Stimulated activated naive CD4-positive, alpha-beta T cell treated with Interleukin-2 at 50 U/mL for 16 hours (primary cell): Measurements from ENCODE around the gene GPR68.
"Not testable (repeated sequence)": the region's sequence is repeated elsewhere in the genome, so short reads cannot be mapped to it uniquely, and the experiment has no call there.

ENCODE experiments used
- DNase-seq: peaks from one replicate; lab custom pipeline; 2025; lab: John Stamatoyannopoulos, UW

Gene GPR68

GRCh38 chr14:91272341-91273272 lies 28.1 kb upstream of the GPR68 start:
- no peak for DNase-seq

DNA sequence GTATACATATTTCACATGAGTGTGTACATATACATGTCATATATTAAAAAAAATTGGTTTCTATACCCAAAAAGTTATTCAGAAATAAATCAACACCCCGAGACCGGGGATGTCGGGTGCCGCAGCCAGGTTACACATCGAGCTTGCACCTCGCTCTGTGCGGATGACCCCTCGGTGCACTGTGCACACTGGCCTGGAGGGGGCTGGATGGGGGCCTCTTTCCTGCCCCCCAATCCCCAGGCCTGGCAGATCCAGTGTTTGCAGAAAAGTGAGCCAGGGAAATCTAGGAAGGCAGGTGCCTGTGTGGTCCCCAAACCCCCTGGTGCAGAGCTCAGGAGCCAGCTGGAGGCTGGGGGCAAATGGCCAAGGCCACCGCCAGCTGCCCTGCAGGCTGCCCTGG lies 27.1 kb upstream of the GPR68 start:
- DNase-seq, result no peak

DNA sequence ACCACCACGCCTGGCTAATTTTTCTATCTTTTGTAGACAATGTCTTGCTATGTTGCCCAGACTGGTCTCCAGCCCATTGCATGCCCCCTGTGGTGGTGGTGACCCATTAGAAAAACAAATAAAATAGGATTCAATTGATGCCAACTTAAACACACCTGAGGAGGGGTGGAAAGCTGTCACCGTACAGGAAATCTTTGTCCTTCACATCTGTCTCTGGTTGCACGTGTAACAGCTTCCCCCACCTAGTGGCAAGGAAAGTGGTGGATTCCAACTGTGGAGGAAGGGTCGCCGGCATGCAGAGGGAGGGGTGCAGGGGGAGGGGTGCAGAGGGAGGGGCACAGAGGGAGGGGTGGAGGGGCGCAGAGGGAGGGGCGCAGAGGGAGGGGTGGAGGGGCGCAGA lies 26.1 kb upstream of the GPR68 start:
- no peak for DNase-seq

DNA sequence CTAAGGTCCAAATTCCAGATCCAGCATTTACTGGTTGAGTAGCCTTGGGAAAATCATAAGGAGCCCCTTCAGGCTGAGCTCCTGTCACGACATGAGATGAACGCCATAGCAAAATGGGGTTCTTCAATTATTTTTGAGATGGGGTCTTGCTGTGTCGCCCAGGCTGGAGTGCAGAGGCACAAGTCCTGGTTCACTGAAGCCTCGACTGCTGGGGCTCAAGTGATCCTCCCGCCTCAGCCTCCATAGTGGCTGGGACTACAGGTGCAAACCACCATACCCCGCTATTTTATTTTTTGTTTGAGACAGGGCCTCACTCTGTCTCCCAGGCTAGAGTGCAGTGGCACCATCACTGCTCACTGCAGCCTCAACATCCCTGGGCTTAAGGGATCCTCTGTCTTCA lies 25.7 kb upstream of the GPR68 start:
- no peak for DNase-seq

DNA sequence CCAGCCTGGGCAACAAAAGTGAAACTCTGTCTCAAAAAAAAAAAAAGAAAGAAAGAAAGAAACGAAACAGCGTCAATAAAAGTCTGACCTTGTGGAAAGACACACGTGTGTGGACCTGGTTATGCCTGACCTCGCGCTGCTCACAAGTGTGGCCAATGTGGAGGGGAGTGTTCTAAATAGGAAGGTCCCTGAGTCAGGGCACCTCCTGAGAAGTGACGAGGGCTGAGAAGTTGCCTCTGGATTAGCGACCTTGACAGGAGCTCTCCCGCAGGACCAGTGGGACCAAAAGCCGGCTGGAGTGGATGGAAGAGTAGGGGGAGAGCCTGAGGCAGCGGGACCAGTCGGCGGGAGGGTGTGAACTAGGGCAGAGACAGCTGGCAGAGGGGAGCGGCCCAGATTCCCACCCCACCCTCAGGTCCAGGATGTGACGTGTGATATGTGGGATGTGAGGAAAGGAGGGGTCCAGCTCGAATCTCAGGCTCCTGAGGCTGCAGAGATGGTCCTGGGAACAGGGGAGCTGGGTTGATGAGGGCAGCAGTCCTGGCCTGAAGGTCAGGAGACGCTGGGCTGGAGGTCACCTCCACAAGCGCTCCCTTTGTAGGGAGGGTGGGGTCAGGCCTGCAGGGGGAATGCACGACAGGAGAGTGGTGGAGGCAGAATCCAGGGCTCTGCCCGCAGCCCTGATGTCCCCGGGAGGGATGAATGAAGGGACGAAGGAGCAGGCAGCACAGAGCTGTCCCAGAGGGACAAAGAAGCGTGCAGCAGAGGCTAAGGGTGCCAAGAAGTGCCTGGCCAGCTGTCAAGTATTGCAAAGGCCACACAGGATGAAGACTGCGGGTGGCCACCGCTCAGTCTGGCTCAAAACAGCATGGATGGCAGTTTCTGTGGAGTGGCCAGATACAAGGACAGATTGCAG lies 24.8 kb upstream of the GPR68 start:
- DNase-seq, result no peak

DNA sequence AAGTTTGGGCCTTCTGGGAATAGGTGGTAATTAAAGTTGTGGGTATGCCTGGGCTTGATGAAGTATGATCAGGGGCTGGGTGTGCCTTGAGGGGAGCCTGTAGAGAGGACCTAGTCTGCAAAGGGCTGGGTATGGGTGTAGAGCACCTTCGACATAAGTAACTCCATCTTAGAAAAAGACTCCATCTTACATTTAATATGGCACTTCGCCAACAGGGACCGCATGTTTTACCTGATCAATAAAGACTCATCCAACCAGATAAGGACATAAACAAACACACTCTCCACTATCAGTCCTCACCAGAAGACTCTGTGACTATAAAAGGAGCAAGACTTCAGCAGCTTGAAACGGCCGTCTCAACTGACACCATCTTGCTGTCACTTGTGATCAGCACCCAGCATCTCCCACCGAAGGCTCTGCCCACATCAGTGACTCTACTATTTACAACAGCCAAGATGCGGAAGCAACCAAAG lies 23.5 kb upstream of the GPR68 start:
- no peak for DNase-seq

DNA sequence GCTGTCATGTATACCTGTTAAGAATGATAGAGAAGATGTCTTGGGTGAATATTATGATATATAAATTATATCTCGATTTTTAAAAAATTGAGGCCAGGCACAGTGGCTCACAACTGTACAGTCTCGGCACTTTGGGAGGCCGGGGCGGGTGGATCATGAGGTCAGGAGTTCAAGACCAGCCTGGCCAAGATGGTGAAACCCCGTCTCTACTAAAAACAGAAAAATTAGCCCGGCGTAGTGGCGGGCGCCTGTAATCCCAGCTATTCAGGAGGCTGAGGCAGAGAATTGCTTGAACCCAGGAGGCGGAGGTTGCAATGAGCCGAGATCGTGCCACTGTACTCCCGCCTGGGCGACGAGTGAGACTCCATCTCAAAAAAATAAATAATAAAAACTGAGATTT lies 21.8 kb upstream of the GPR68 start:
- not testable (repeated sequence) for DNase-seq

GRCh38 chr14:91265404-91265803 lies 20.9 kb upstream of the GPR68 start:
- no peak for DNase-seq

- no peak for DNase-seq
Measured at GRCh38 chr14:91264151-91265150, 19.9 kb upstream of the GPR68 start.

DNA sequence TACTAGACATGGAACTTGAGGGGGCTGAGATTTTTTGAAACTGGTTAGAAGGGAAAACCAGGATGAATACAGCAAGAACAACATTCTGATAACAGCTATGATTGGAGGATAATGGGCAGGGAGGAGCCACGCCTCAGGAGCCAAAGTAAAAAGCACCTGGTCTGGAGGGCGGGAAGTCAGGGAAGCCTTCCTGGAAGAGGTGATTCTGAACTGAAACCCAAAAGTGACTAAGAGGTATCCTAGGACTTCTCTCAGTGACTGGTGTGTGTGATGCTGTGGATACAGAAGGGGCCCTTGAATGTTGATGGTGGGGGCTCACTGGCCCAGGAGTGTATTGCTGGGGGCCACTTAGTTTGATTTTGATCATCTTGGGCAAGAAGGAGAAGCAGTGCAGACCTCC lies 18.8 kb upstream of the GPR68 start:
- no peak for DNase-seq

- no peak for DNase-seq
Measured at GRCh38 chr14:91261986-91262549, 17.6 kb upstream of the GPR68 start.

DNA sequence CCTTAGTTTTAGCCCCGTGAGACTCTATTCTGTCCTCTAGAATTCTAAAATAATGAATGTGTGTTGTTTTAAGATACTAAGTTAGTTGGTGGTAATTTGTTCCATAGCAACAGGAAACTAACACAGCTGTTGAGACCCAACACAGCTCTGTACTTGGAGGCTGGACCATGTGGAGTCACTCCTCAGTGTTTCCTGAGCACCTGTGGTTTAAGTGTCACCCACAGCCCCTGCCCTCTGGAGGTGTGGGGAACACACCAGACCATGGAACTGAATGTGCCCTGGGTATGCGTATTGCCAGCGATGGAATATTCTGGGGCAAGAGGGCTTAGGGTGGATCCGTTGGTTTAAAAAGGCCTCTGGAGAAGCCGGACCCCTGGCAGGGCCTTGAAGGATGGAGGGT lies 16.6 kb upstream of the GPR68 start:
- peak; percentile 53 for DNase-seq

DNA sequence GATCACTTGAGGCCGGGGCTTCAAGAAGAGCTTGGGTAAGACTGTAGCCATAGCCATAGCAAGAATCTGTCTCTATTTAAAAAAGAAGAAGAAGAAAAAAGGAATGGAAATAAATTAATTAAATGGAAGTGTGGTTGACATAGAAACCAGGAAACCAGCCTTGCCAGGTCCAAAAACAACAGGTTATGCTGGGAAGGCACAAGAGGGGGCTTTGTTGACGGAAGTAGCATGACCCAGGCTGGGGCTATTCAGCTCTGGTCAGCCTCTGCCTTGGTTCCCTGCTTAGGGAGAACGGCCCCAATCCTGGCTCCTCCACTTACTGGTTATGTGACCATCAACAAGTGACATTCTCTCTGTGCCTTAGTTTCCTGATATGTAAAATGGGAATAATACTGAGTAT lies 14.4 kb upstream of the GPR68 start:
- DNase-seq, result no peak

DNA sequence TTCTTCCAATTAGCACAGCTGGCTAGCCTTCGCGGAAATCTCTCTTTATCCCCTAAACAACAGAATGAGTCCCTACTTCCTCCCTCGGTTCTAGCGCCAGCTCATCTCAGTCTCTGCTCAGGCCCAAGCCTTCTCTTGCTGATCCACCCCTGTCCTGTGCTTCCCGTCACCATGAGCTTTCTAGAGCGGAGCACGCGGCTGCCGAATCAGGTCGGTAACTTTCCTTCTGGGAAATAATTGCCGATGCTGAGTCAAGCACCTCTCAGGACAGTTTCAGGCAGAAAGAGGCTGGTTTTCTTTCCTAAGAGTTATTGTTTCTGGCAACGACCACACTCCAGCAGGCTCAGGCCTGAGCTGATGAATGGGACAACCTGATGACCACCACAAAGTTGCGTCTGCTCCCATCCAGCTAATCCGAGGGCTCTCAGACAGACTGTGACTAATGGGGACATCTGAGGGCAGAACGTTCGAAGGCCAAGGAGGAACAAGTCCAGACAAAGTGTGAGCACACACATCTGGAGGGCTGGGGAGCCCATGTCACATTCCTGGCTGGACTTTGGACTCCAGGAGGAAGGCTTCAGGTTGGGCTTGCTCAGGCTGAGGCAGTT lies 13.6 kb upstream of the GPR68 start:
- no peak for DNase-seq

DNA sequence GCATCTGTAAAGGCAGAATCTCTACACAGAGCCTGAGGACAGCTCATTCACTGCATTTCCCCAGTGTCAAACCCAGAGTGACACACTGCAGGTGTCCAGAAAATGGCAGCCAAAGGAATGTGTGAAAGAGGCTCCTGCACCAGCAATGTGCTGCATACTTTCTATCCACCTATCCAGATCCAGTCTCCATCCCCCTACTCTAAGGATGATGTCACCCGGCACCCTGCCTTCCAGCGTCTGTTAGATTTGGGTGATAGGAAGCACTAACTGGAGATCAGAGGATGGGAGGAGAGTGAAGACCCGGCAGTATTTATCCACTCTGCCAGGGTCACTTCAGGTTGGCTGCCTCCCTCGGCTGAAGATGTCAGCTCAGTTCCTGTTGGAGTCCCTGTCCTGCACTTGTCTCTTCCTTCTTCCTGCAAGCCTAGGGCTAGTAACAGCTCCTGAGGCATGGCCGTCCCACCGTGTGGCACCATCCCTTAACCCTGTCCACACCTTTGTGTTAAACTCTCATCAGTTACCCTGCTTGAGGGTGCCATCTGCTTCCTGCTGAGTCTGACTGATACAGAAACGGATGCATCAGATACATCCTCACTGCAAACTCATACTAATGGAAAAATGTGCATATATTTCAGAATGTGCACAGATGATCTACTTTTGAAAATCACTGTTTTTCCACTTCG lies 13.0 kb upstream of the GPR68 start:
- no peak for DNase-seq

- no peak for DNase-seq
Measured at GRCh38 chr14:91256661-91257060, 12.2 kb upstream of the GPR68 start.

DNA sequence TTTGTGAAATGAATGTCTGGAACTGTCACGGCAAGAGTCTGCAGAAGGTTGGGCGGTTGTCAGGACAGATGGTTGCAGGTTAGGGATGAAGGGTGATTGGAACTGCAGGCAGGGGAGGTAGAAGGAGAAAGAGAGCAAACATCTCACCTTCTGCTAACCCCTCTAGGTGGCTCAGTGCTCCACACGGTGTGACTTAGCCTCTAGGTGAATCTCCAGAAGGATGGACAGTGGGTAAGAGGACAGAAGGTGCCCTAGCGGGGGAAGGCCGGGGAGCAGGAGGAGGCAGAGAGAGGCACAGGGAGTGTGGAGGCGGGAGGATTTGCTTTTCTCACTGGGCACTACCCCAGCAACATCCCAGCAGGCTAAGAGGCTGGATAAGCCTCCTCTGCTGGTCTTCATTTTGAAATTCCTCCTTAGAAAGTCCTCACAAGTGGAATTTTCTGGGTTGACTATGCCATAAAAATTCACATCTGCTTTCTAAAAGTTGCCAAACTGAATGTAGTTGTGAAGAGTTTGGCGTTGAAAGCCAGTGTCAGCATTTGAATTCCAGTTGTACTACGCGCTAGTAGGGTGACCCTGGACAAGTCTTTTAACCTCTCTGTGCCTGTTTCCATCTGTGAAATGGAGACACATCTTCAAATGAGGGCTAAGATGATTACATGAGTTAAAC lies 10.7 kb upstream of the GPR68 start:
- DNase-seq, result no peak

DNA sequence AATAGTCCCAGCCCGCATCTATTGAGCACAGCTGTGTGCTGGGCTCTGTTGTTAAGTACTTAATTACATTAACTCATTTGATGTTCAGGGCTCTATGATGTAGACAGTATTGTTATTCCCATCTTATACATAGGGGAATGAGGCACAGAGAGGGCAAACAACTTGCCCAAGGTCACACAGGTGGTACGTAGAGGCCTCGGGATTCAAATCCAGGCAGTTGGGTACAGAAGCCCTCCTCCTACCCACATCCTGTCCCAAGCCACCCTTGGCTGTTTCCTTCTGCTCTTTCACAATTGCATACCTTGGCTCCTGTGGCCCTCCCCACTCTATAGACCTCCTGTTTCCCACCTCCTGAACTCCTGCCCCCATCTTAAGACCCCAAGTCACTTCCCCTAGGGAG lies 10.0 kb upstream of the GPR68 start:
- no peak for DNase-seq

- no peak for DNase-seq
Measured at GRCh38 chr14:91253795-91254323, 9.4 kb upstream of the GPR68 start.
